Mucosa of stomach (tissue), 1 donor: ENCODE measurements around the gene CACNA1G.

Experiments
- H3K27me3 ChIP-seq: one replicate; pipeline ENCODE4 v1.7.0; 2013; ENCODE audit warnings: mild to moderate bottlenecking, low read length; ENCODE audit not compliant: control insufficient read depth, insufficient read depth
- H3K36me3 ChIP-seq: one replicate; pipeline ENCODE4 v1.7.0; 2013; ENCODE audit warnings: low read length; ENCODE audit not compliant: control insufficient read depth, insufficient read depth
- H3K4me1 ChIP-seq: one replicate; pipeline ENCODE4 v1.7.0; 2013; ENCODE audit warnings: mild to moderate bottlenecking, low read length; ENCODE audit not compliant: control insufficient read depth, insufficient read depth
- H3K4me3 ChIP-seq: one replicate; pipeline ENCODE4 v1.7.0; 2013; ENCODE audit warnings: low read length
- H3K9ac ChIP-seq: one replicate; pipeline ENCODE4 v1.7.0; 2013; ENCODE audit warnings: mild to moderate bottlenecking, low read length, moderate library complexity
- H3K9me3 ChIP-seq: one replicate; pipeline ENCODE4 v1.7.0; 2013; ENCODE audit warnings: mild to moderate bottlenecking, low read length, moderate library complexity; ENCODE audit not compliant: control insufficient read depth
- donor health status: Pancreatic carcinoma.

CACNA1G gene

DNA sequence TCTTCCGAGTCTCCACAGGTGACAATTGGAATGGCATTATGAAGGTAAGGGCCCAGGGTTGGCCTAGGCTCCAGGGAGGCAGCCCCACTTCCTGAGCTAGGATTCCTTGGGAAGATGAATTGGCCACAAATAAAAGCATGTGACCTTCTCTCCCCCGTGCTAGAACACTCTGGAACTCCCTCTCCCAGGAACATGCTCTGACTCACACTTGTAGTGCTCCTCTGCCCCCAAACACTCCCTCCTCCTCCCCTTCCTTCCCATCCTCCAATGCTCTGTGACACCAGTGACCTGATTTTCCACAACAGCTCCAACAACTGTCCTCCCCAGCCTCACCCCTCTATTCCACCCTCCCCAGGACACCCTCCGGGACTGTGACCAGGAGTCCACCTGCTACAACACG lies 57.8 kb downstream of the CACNA1G start:
- Histone ChIP-seq H3K4me1 (peaks cover 4% of the 10 kb centered on the region), H3K36me3 (no peaks in the 10 kb centered on the region), H3K27me3 (peaks cover 10% of the 10 kb centered on the region), H3K9me3 (no peaks in the 10 kb centered on the region), H3K4me3 (no peak overlapping the region), H3K9ac (no peak overlapping the region)

- no peak overlapping the region for H3K9ac ChIP-seq
- no peak overlapping the region for H3K4me3 ChIP-seq
- H3K9me3 ChIP-seq = no peaks in the 10 kb centered on the region
- H3K36me3 ChIP-seq = no peaks in the 10 kb centered on the region
- peaks cover 4% of the 10 kb centered on the region for H3K4me1 ChIP-seq
- peaks cover 10% of the 10 kb centered on the region for H3K27me3 ChIP-seq
These were observed 58.4 kb downstream of the CACNA1G start for GRCh38 chr17:50618941-50619340.

- Histone ChIP-seq H3K36me3 (no peaks in the 10 kb centered on the region), H3K27me3 (peaks cover 10% of the 10 kb centered on the region), H3K4me1 (peaks cover 4% of the 10 kb centered on the region), H3K9me3 (no peaks in the 10 kb centered on the region), H3K9ac (no peak overlapping the region), H3K4me3 (no peak overlapping the region)
These were observed 59.0 kb downstream of the CACNA1G start for GRCh38 chr17:50619489-50619888.

- Histone ChIP-seq H3K36me3 (no peaks in the 10 kb centered on the region), H3K4me1 (peaks cover 4% of the 10 kb centered on the region), H3K4me3 (no peak overlapping the region), H3K9ac (no peak overlapping the region), H3K27me3 (peaks cover 10% of the 10 kb centered on the region), H3K9me3 (no peaks in the 10 kb centered on the region)
These were observed 59.7 kb downstream of the CACNA1G start for GRCh38 chr17:50620237-50620636.

GRCh38 chr17:50620858-50621257 lies 60.3 kb downstream of the CACNA1G start:
- Histone ChIP-seq H3K4me1 (peaks cover 4% of the 10 kb centered on the region), H3K9ac (no peak overlapping the region), H3K36me3 (no peaks in the 10 kb centered on the region), H3K9me3 (no peaks in the 10 kb centered on the region), H3K4me3 (no peak overlapping the region), H3K27me3 (peaks cover 10% of the 10 kb centered on the region)

- no peaks in the 10 kb centered on the region for H3K36me3 ChIP-seq
- no peak overlapping the region for H3K9ac ChIP-seq
- no peak overlapping the region for H3K4me3 ChIP-seq
- no peaks in the 10 kb centered on the region for H3K9me3 ChIP-seq
- H3K4me1 ChIP-seq = peaks cover 4% of the 10 kb centered on the region
- peaks cover 10% of the 10 kb centered on the region for H3K27me3 ChIP-seq
These were observed 61.1 kb downstream of the CACNA1G start for GRCh38 chr17:50621574-50622031.

DNA sequence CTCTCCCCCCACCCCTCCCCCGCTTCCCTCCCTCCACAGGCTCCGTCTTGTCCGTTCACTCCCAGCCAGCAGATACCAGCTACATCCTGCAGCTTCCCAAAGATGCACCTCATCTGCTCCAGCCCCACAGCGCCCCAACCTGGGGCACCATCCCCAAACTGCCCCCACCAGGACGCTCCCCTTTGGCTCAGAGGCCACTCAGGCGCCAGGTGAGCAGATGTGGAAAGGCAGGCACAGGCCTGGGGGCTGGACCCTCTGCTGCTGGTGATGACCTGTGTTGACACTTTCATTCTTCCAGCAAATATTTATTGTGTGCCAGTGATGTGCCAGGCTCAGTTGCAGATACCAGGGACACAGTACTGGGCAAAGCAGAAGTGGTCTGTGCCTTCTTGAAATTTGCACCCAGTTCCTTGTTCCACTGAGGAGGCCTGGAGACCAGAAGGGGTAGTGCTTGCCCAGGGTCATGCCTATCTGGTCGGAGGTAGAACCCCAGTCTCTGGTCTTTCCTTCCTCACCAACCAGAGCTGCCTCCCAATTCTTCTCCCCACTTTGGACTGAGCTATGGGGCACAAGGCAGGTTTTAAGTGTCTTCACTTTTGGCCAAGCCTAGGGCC lies 63.9 kb downstream of the CACNA1G start:
- Histone ChIP-seq H3K9ac (no peak overlapping the region), H3K4me1 (peaks cover 22% of the 10 kb centered on the region), H3K4me3 (no peak overlapping the region), H3K9me3 (no peaks in the 10 kb centered on the region), H3K36me3 (no peaks in the 10 kb centered on the region), H3K27me3 (peaks cover 10% of the 10 kb centered on the region)

DNA sequence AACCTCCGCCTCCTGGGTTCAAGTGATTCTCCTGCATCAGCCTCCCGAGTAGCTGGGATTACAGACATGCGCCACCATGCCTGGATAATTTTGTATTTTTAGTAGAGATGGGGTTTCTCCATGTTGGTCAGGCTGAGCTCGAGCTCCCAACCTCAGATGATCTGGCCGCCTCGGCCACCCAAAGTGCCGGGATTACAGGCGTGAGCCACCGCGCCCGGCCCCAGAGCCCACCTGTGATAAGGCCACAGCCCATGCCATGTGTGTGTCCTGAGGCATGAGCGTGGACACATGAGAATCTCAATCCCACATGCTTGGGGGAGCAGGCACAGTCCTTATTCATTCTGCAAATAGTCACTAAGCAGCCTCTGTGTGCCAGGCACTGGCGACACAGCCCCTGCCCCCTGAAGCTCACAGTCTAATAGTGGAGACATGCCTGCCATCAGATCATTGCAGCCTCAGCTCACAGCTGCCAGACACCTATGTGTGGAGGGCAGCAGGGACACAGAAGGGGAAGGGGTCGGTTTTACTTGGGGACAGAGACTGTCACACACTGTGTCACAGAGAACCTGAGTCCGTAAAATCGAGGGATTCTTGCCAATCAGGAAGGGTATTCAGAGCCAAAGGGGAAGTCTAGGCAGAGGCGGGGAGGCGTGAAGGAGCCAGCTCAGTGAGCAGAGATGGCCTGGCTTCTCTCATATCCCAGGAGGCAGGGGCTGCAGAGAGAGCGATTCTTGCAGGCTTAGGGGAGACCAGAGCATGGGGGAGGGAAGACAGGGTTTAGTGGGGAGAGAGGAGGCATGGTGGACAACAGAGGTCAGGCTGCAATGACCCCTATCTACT lies 64.7 kb downstream of the CACNA1G start:
- no peaks in the 10 kb centered on the region for H3K9me3 ChIP-seq
- H3K36me3 ChIP-seq = no peaks in the 10 kb centered on the region
- H3K9ac ChIP-seq = no peak overlapping the region
- peaks cover 10% of the 10 kb centered on the region for H3K27me3 ChIP-seq
- no peak overlapping the region for H3K4me3 ChIP-seq
- peaks cover 31% of the 10 kb centered on the region for H3K4me1 ChIP-seq

- Histone ChIP-seq H3K4me1 (peaks cover 39% of the 10 kb centered on the region), H3K27me3 (peaks cover 5% of the 10 kb centered on the region), H3K4me3 (no peak overlapping the region), H3K9ac (no peak overlapping the region), H3K36me3 (no peaks in the 10 kb centered on the region), H3K9me3 (no peaks in the 10 kb centered on the region)
These were observed 65.6 kb downstream of the CACNA1G start for GRCh38 chr17:50626037-50626574.

- Histone ChIP-seq H3K4me1 (peaks cover 46% of the 10 kb centered on the region), H3K9me3 (no peaks in the 10 kb centered on the region), H3K4me3 (no peak overlapping the region), H3K9ac (no peak overlapping the region), H3K27me3 (no peaks in the 10 kb centered on the region), H3K36me3 (no peaks in the 10 kb centered on the region)
These were observed 66.7 kb downstream of the CACNA1G start for GRCh38 chr17:50627036-50627781.

GRCh38 chr17:50627782-50628601 lies 67.5 kb downstream of the CACNA1G start:
- Histone ChIP-seq H3K4me1 (peaks cover 47% of the 10 kb centered on the region), H3K4me3 (no peak overlapping the region), H3K9ac (no peak overlapping the region), H3K9me3 (no peaks in the 10 kb centered on the region), H3K36me3 (no peaks in the 10 kb centered on the region), H3K27me3 (no peaks in the 10 kb centered on the region)
